GM23338 (cell line): ENCODE data around the gene REEP1. TPM values are rescaled to one million over a fixed set of nuclear protein-coding genes. Genes with fewer than 3 reads are reported as not detected.
"Not testable (repeated sequence)": the region's sequence is repeated elsewhere in the genome, so short reads cannot be mapped to it uniquely, and the experiment has no call there.

Source experiments
- ATAC-seq: fragments of 200-7000 bp; cut with Tn5 transposase; 3 replicates; pipeline ENCODE4 v1.9.1; 2020
- DNase-seq: peaks from one replicate; pipeline ENCODE4 v3.0.0-alpha.2; 2015; ENCODE audit warnings: low spot score
- H2AFZ ChIP-seq: fragments of 200-600 bp; sonication (generic); 2 replicates; pipeline ENCODE4 v1.8.0; 2016; ENCODE audit warnings: antibody characterized with exemption, mild to moderate bottlenecking, moderate library complexity
- H3F3A ChIP-seq: fragments of 200-600 bp; sonication (generic); replicated peaks from 2 replicates; pipeline ENCODE4 v1.8.0; 2017; ENCODE audit warnings: antibody characterized with exemption, mixed run types, low read depth
- H3K27ac ChIP-seq: fragments of 200-600 bp; sonication (generic); 2 replicates; pipeline ENCODE4 v1.6.1; 2016; ENCODE audit warnings: low read depth
- H3K27me3 ChIP-seq: fragments of 200-600 bp; sonication (generic); 2 replicates; pipeline ENCODE4 v1.8.0; 2016; ENCODE audit warnings: mild to moderate bottlenecking, mixed run types, moderate library complexity; ENCODE audit not compliant: insufficient read depth
- H3K36me3 ChIP-seq: fragments of 200-600 bp; sonication (generic); 2 replicates; pipeline ENCODE4 v1.8.0; 2016; ENCODE audit warnings: mild to moderate bottlenecking; ENCODE audit not compliant: insufficient read depth
- H3K4me1 ChIP-seq: fragments of 200-600 bp; sonication (generic); 2 replicates; pipeline ENCODE4 v1.8.0; 2016; ENCODE audit warnings: mild to moderate bottlenecking, moderate library complexity; ENCODE audit not compliant: insufficient read depth
- H3K4me2 ChIP-seq: fragments of 200-600 bp; sonication (generic); 2 replicates; pipeline ENCODE4 v1.7.1; 2017; ENCODE audit warnings: mixed run types
- H3K4me3 ChIP-seq: fragments of 200-600 bp; sonication (generic); 2 replicates; pipeline ENCODE4 v1.6.1; 2016; ENCODE audit warnings: mixed run types
- H3K79me2 ChIP-seq: fragments of 200-600 bp; sonication (generic); replicated peaks from 2 replicates; pipeline ENCODE4 v1.8.0; 2017; ENCODE audit warnings: mild to moderate bottlenecking; ENCODE audit not compliant: insufficient read depth
- H3K9me2 ChIP-seq: fragments of 200-600 bp; sonication (generic); 2 replicates; pipeline ENCODE4 v1.8.0; 2017; ENCODE audit not compliant: insufficient read depth
- H4K20me1 ChIP-seq: fragments of 200-600 bp; sonication (generic); replicated peaks from 2 replicates; pipeline ENCODE4 v1.8.0; 2017; ENCODE audit warnings: mild to moderate bottlenecking; ENCODE audit not compliant: insufficient read depth
- H3K27ac Mint-ChIP-seq: 2 replicates; pipeline ENCODE4 v1.8.0; 2020; ENCODE audit warnings: inconsistent platforms, mild to moderate bottlenecking, moderate library complexity, mixed read lengths
- H3K27me3 Mint-ChIP-seq: 3 replicates; pipeline ENCODE4 v1.8.0; 2022; ENCODE audit warnings: low read depth, mild to moderate bottlenecking, moderate library complexity, mixed read lengths, inconsistent platforms; ENCODE audit not compliant: insufficient read depth, poor library complexity
- H3K36me3 Mint-ChIP-seq: 3 replicates; pipeline ENCODE4 v1.8.0; 2021; ENCODE audit warnings: low read depth, mild to moderate bottlenecking, inconsistent platforms, moderate library complexity, mixed read lengths
- H3K4me1 Mint-ChIP-seq: 3 replicates; pipeline ENCODE4 v1.8.0; 2020; ENCODE audit warnings: mild to moderate bottlenecking, inconsistent platforms, mixed read lengths
- H3K4me3 Mint-ChIP-seq: 3 replicates; pipeline ENCODE4 v1.8.0; 2021; ENCODE audit warnings: moderate library complexity, mild to moderate bottlenecking, inconsistent platforms, mixed read lengths
- H3K9me3 Mint-ChIP-seq: 3 replicates; pipeline ENCODE4 v1.8.0; 2020; ENCODE audit warnings: moderate library complexity, mild to moderate bottlenecking, inconsistent platforms, mixed read lengths
- JUNB ChIP-seq: IDR thresholded peaks from one replicate; pipeline ENCODE4 v1.6.1; 2016; ENCODE audit warnings: antibody characterized with exemption; ENCODE audit not compliant: unreplicated experiment
- POLR2AphosphoS5 ChIP-seq: IDR thresholded peaks from 2 replicates; pipeline ENCODE4 v1.6.1; 2016; ENCODE audit warnings: antibody characterized with exemption, low read depth
- ZNF462 ChIP-seq: fragments of 250-450 bp; sonication (Bioruptor Pico); IDR thresholded peaks from 2 replicates; pipeline ENCODE4 v1.5.0; 2020; ENCODE audit warnings: mild to moderate bottlenecking, moderate library complexity
- polyA plus RNA-seq: library from polyadenylated mRNA; unstranded; fragments of >200 nt; fragmentation: Nextera tagmentation; extraction: Ambion mirVana; gene quantifications from 2 replicates; pipeline ENCODE4 v1.2.1, GENCODE V29; 2016
- total RNA-seq: library from RNA; depleted of rRNA; stranded (reverse); fragments of >200 nt; shearing (Covaris generic); gene quantifications from 2 replicates; pipeline ENCODE4 v1.2.3, GENCODE V29; 2014

Gene REEP1
- total and polyA plus RNA-seq, 2 experiments from 2014 or later, result 1.6 to 1.8 TPM

DNA sequence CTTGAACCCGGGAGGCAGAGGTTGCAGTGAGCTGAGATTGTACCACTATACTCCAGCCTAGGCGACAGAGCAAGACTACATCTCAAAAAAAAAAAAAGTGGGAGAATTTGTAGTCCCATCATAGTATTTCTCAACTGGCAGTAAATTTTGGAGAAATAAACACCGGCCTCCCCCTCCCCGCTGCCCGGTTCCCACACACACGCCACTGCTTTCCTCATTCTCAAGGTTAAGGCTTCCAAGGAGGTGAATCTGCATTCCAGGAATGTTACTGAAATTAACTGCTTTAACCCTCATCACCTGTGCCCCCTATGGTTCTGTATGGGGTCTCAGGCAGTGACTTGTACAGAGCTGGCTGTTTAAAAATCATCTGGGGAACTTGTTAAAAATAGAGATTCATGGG lies 88.2 kb downstream of the REEP1 start (continued):
- no peak for TF ChIP-seq ZNF462 (CRISPR knock-in tag)
- no peak for TF ChIP-seq POLR2AphosphoS5
- no peak for TF ChIP-seq JUNB

DNA sequence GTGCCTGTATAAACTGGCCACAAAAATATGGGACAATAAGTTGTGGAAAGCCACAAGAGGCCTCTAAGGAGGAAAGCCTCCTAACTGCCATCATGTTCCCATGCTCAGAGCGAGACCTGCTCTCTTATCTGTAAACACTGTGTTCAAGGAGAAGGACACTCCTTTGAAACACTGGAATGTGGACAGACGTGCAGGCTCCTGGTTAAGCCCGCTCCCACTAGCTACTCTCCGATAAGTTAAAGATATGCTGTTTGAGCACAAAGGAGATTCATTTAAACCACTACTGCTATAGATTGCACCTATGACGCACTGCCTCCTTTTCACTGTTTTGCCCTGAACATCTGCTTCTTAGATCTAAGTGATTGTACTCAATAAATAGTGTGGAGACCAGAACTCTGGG lies 92.2 kb downstream of the REEP1 start:
- not testable (repeated sequence) for H3K4me2 ChIP-seq, H3K79me2 ChIP-seq, H3K27ac Mint-ChIP-seq, H3F3A ChIP-seq, H3K27me3 ChIP-seq, H2AFZ ChIP-seq, H3K36me3 Mint-ChIP-seq, H3K9me3 Mint-ChIP-seq, DNase-seq, H3K27ac ChIP-seq, H4K20me1 ChIP-seq, H3K27me3 Mint-ChIP-seq, H3K4me3 Mint-ChIP-seq, ATAC-seq, H3K36me3 ChIP-seq, H3K9me2 ChIP-seq, H3K4me1 Mint-ChIP-seq, H3K4me3 ChIP-seq, H3K4me1 ChIP-seq

GRCh38 chr2:86244781-86245180 lies 92.6 kb downstream of the REEP1 start:
- not testable (repeated sequence) for H3K9me3 Mint-ChIP-seq, H3K9me2 ChIP-seq, H3K4me1 Mint-ChIP-seq, H3K36me3 ChIP-seq, H3K36me3 Mint-ChIP-seq, H3K4me3 Mint-ChIP-seq, H3K27ac Mint-ChIP-seq, H3K4me2 ChIP-seq, ATAC-seq, H3K4me3 ChIP-seq, H3K4me1 ChIP-seq, H3K27me3 ChIP-seq, H3K79me2 ChIP-seq, H4K20me1 ChIP-seq, DNase-seq, H3F3A ChIP-seq, H2AFZ ChIP-seq, H3K27ac ChIP-seq
- peaks cover 10% of the 10 kb centered on the region for H3K27me3 Mint-ChIP-seq
